ENCODE measurements around the gene TMTC2. TPM values are rescaled to one million over a fixed set of nuclear protein-coding genes. Genes with fewer than 3 reads are reported as not detected.

The TMTC2 gene
- total and polyA plus RNA-seq, 2 experiments from 2014 or later = 1.5 to 12.0 TPM

GRCh38 chr12:82694276-82694675, 7.6 kb downstream of the TMTC2 start:
- H3K36me3 ChIP-seq (replicated peaks; ENCODE audit: insufficient read depth, low read depth) = no peaks in the 10 kb centered on the region
- no peaks in the 10 kb centered on the region for H4K20me1 ChIP-seq (ENCODE audit: insufficient read depth, poor library complexity, severe bottlenecking)
- H3K9me2 ChIP-seq (replicated peaks; ENCODE audit: insufficient read depth) = no peaks in the 10 kb centered on the region
- no peak overlapping the region for H3K27ac ChIP-seq
- no peaks in the 10 kb centered on the region for H3K27me3 ChIP-seq
- H3K4me2 ChIP-seq = no peak overlapping the region
- WGBS (ENCODE audit: low lambda C conversion rate, missing lambda C conversion rate) = 98% methylated on average over 3 of the region's 3 CpGs
- H3K4me3 ChIP-seq = no peak overlapping the region
- no peaks in the 10 kb centered on the region for H3K9me3 ChIP-seq (ENCODE audit: low read depth)
- H3K79me2 ChIP-seq = no peaks in the 10 kb centered on the region
- H2AFZ ChIP-seq = no peak overlapping the region
- H3K4me1 ChIP-seq (ENCODE audit: insufficient read depth) = peaks cover 4% of the 10 kb centered on the region
- TF ChIP-seq CTCF (IDR thresholded peaks at IDR 0.05; ENCODE audit: poor library complexity) = no peak
- no peak for TF ChIP-seq EZH2 (IDR thresholded peaks at IDR 0.05; ENCODE audit: borderline replicate concordance)
- TF ChIP-seq EZH2phosphoT487 (IDR thresholded peaks at IDR 0.05; ENCODE audit: low read depth, severe bottlenecking, unreplicated experiment) = no peak
- DNase-seq (ENCODE audit: low spot score) = no peak

- no peak for TF ChIP-seq CTCF (IDR thresholded peaks at IDR 0.05; ENCODE audit: poor library complexity)
- TF ChIP-seq EZH2phosphoT487 (IDR thresholded peaks at IDR 0.05; ENCODE audit: low read depth, severe bottlenecking, unreplicated experiment) = no peak
- TF ChIP-seq EZH2 (IDR thresholded peaks at IDR 0.05; ENCODE audit: borderline replicate concordance) = no peak
- Histone ChIP-seq H3K27ac (no peak overlapping the region), H3K36me3 (replicated peaks; ENCODE audit: insufficient read depth, low read depth) (no peaks in the 10 kb centered on the region), H3K9me3 (ENCODE audit: low read depth) (no peaks in the 10 kb centered on the region), H3K27me3 (no peaks in the 10 kb centered on the region), H4K20me1 (ENCODE audit: insufficient read depth, poor library complexity, severe bottlenecking) (no peaks in the 10 kb centered on the region), H3K4me3 (no peak overlapping the region), H3K4me1 (ENCODE audit: insufficient read depth) (peaks cover 4% of the 10 kb centered on the region), H3K79me2 (no peaks in the 10 kb centered on the region), H3K9me2 (replicated peaks; ENCODE audit: insufficient read depth) (no peaks in the 10 kb centered on the region), H3K4me2 (no peak overlapping the region), H2AFZ (no peak overlapping the region)
- DNase-seq (ENCODE audit: low spot score) = no peak
- 73% methylated on average over 2 of the region's 2 CpGs for WGBS (ENCODE audit: low lambda C conversion rate, missing lambda C conversion rate)
Observed at GRCh38 chr12:82694970-82695369, 8.3 kb downstream of the TMTC2 start.

- Histone ChIP-seq H3K36me3 (replicated peaks; ENCODE audit: insufficient read depth, low read depth) (no peaks in the 10 kb centered on the region), H3K9me3 (ENCODE audit: low read depth) (no peaks in the 10 kb centered on the region), H3K4me1 (ENCODE audit: insufficient read depth) (peaks cover 4% of the 10 kb centered on the region), H3K4me3 (no peak overlapping the region), H3K79me2 (no peaks in the 10 kb centered on the region), H2AFZ (no peak overlapping the region), H3K27me3 (no peaks in the 10 kb centered on the region), H4K20me1 (ENCODE audit: insufficient read depth, poor library complexity, severe bottlenecking) (no peaks in the 10 kb centered on the region), H3K27ac (no peak overlapping the region), H3K4me2 (no peak overlapping the region), H3K9me2 (replicated peaks; ENCODE audit: insufficient read depth) (no peaks in the 10 kb centered on the region)
- DNase-seq (ENCODE audit: low spot score) = no peak
- 95% methylated on average over 2 of the region's 2 CpGs for WGBS (ENCODE audit: low lambda C conversion rate, missing lambda C conversion rate)
- no peak for TF ChIP-seq EZH2 (IDR thresholded peaks at IDR 0.05; ENCODE audit: borderline replicate concordance)
- no peak for TF ChIP-seq EZH2phosphoT487 (IDR thresholded peaks at IDR 0.05; ENCODE audit: low read depth, severe bottlenecking, unreplicated experiment)
- TF ChIP-seq CTCF (IDR thresholded peaks at IDR 0.05; ENCODE audit: poor library complexity) = no peak
Observed at GRCh38 chr12:82695531-82695930, 8.8 kb downstream of the TMTC2 start.

- no peak overlapping the region for H2AFZ ChIP-seq
- H3K4me1 ChIP-seq (ENCODE audit: insufficient read depth) = no peaks in the 10 kb centered on the region
- no peaks in the 10 kb centered on the region for H3K36me3 ChIP-seq (replicated peaks; ENCODE audit: insufficient read depth, low read depth)
- no peaks in the 10 kb centered on the region for H3K9me3 ChIP-seq (ENCODE audit: low read depth)
- no peak overlapping the region for H3K27ac ChIP-seq
- H3K4me2 ChIP-seq = no peak overlapping the region
- no peak for TF ChIP-seq EZH2phosphoT487 (IDR thresholded peaks at IDR 0.05; ENCODE audit: low read depth, severe bottlenecking, unreplicated experiment)
- no peak for TF ChIP-seq EZH2 (IDR thresholded peaks at IDR 0.05; ENCODE audit: borderline replicate concordance)
- TF ChIP-seq CTCF (IDR thresholded peaks at IDR 0.05; ENCODE audit: poor library complexity) = no peak
- no peak overlapping the region for H3K4me3 ChIP-seq
- H3K9me2 ChIP-seq (replicated peaks; ENCODE audit: insufficient read depth) = no peaks in the 10 kb centered on the region
- no peaks in the 10 kb centered on the region for H3K79me2 ChIP-seq
- H4K20me1 ChIP-seq (ENCODE audit: insufficient read depth, poor library complexity, severe bottlenecking) = no peaks in the 10 kb centered on the region
- DNase-seq (ENCODE audit: low spot score) = no peak
- no peaks in the 10 kb centered on the region for H3K27me3 ChIP-seq
Observed at GRCh38 chr12:82696543-82696942, 9.8 kb downstream of the TMTC2 start.

All from hepatocyte (in vitro differentiated cells).